ENCODE results near the gene ELMO3. TPM values are rescaled to one million over a fixed set of nuclear protein-coding genes. Genes with fewer than 3 reads are reported as not detected.

The ELMO3 gene
- total and polyA plus RNA-seq, 2 donors from 2014 or later, result 24.2 to 33.1 TPM

DNA sequence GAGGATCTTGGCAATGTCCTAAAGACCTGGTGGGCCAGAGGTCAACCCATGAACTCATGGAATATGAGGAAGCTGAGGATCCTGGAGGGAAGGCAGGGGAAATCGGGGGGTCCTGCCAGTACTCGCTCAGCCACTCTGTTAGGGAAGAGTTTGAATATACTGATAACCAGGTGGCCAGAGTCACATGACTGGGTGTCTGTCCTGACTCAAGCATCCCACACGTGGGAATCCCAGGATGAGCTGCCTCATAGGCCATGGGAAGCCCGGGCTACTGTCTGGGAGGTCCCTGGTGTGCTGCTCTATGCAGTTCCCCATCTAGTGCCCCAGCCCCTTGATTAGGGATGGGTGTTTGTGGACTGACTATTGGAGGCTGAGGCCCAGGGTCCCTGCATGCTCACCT, 10.6 kb upstream of the ELMO3 start:
- intact Hi-C loops (cut with DNase I), result no loop called here
- Histone ChIP-seq H3K36me3 (ENCODE audit: control insufficient read depth in 2 of 3, insufficient read depth in 3 of 3, low read length in 3 of 3) (peaks cover 0 to under 1% (median 0%) of the 10 kb centered on the region in 3 donors), H3K4me1 (ENCODE audit: control insufficient read depth in 2 of 3, insufficient read depth in 2 of 3, low read depth in 1 of 3, low read length in 3 of 3) (peaks cover 0 to 29% (median 11%) of the 10 kb centered on the region in 3 donors), H3K4me3 (ENCODE audit: low read length in 3 of 3) (no peak overlapping the region), H3K27me3 (ENCODE audit: control insufficient read depth, insufficient read depth, low read length) (no peaks in the 10 kb centered on the region), H3K9ac (ENCODE audit: low read length in 3 of 3) (no peak overlapping the region), H3K9me3 (ENCODE audit: control insufficient read depth in 2 of 3, insufficient read depth in 1 of 3, low read length in 3 of 3) (no peaks in the 10 kb centered on the region), H3K27ac (ENCODE audit: low read depth in 2 of 2, low read length in 2 of 2) (no peak overlapping the region)
- TF ChIP-seq CTCF (IDR thresholded peaks at IDR 0.05; ENCODE audit: borderline replicate concordance, extremely low read depth, insufficient read depth), result no peak
- no peak for FAIRE-seq
- DNase-seq, result no peak

GRCh38 chr16:67188798-67189197, 10.1 kb upstream of the ELMO3 start:
- no peak overlapping the region for H3K27ac ChIP-seq (ENCODE audit: low read depth in 2 of 2, low read length in 2 of 2)
- intact Hi-C loops (cut with DNase I), result no loop called here
- no peak for TF ChIP-seq CTCF (IDR thresholded peaks at IDR 0.05; ENCODE audit: borderline replicate concordance, extremely low read depth, insufficient read depth)

DNA sequence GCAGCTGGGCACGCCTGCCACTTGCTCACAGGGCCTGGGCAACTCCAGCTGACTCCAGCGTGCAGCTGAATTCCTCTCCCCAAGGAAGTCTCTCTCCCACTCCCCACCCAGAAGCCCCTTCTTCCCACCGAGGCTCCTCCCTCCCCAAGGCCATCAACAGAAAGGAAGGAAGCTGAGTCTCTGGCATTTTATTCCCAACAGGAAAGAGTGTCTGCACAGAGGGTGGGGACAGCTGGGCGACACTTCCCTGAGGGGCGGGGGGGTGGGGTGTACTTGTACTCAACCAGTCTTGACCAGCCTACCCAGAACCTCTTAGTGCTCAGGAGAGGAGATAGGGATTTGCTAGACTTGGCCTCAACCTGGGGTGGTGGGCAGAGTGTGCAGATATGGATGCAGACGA, 8.9 kb upstream of the ELMO3 start, which contains the start of gene EXOC3L1:
Gene EXOC3L1 (minus strand): TSS at position 96 of the 400 bp plus-strand sequence. CDS start 460 bp downstream, outside the sequence.
- H3K4me1 ChIP-seq (ENCODE audit: control insufficient read depth in 2 of 3, insufficient read depth in 2 of 3, low read depth in 1 of 3, low read length in 3 of 3), result peaks cover 0 to 28% (median 18%) of the 10 kb centered on the region in 3 donors
- TF ChIP-seq CTCF (IDR thresholded peaks at IDR 0.05; ENCODE audit: borderline replicate concordance, extremely low read depth, insufficient read depth), result no peak

More at GRCh38 chr16:67188798-67189197, 10.1 kb upstream of the ELMO3 start:
- H3K36me3 ChIP-seq (ENCODE audit: control insufficient read depth in 2 of 3, insufficient read depth in 3 of 3, low read length in 3 of 3), result peaks cover 0 to 5% (median 0%) of the 10 kb centered on the region in 3 donors
- H3K4me3 ChIP-seq (ENCODE audit: low read length in 3 of 3), result no peak overlapping the region
- FAIRE-seq (no peak), DNase-seq (no peak)
- peaks cover 0 to 32% (median 15%) of the 10 kb centered on the region in 3 donors for H3K4me1 ChIP-seq (ENCODE audit: control insufficient read depth in 2 of 3, insufficient read depth in 2 of 3, low read depth in 1 of 3, low read length in 3 of 3)
- H3K9me3 ChIP-seq (ENCODE audit: control insufficient read depth in 2 of 3, insufficient read depth in 1 of 3, low read length in 3 of 3), result no peaks in the 10 kb centered on the region
- H3K27me3 ChIP-seq (ENCODE audit: control insufficient read depth, insufficient read depth, low read length), result no peaks in the 10 kb centered on the region
- H3K9ac ChIP-seq (ENCODE audit: low read length in 3 of 3), result no peak overlapping the region

More for the DNA sequence above, 8.9 kb upstream of the ELMO3 start, which contains the start of gene EXOC3L1:
- DNase-seq (peak in 1 of 5 donors; percentile 41), FAIRE-seq (no peak)
- Histone ChIP-seq H3K27ac (ENCODE audit: low read depth in 2 of 2, low read length in 2 of 2) (peak within 1 kb of the TSS in 1 of 2 donors; percentile 44), H3K4me3 (ENCODE audit: low read length in 3 of 3) (peak within 1 kb of the TSS in 1 of 3 donors; percentile 44), H3K9me3 (ENCODE audit: control insufficient read depth in 2 of 3, insufficient read depth in 1 of 3, low read length in 3 of 3) (no peaks in the 10 kb centered on the region), H3K36me3 (ENCODE audit: control insufficient read depth in 2 of 3, insufficient read depth in 3 of 3, low read length in 3 of 3) (peaks cover 2 to 17% (median 8%) of the 10 kb centered on the region in 3 donors), H3K27me3 (ENCODE audit: control insufficient read depth, insufficient read depth, low read length) (no peaks in the 10 kb centered on the region), H3K9ac (ENCODE audit: low read length in 3 of 3) (peak within 1 kb of the TSS in 1 of 3 donors; percentile 34)
- intact Hi-C loops (cut with DNase I), result no loop called here
